ENCODE measurements around the gene AUTS2.

Gene AUTS2

GRCh38 chr7:70415179-70415972 is 817.1 kb downstream of the AUTS2 start:
- DNase-seq: no peak

- DNase-seq: no peak
Measured at GRCh38 chr7:70416347-70416985, 818.2 kb downstream of the AUTS2 start.

- DNase-seq: no peak
Measured at GRCh38 chr7:70416986-70417655, 818.8 kb downstream of the AUTS2 start.

- DNase-seq: no peak
Measured at GRCh38 chr7:70419526-70420380, 821.5 kb downstream of the AUTS2 start.

GRCh38 chr7:70420381-70420662 is 822.0 kb downstream of the AUTS2 start:
- no peak for DNase-seq

DNA sequence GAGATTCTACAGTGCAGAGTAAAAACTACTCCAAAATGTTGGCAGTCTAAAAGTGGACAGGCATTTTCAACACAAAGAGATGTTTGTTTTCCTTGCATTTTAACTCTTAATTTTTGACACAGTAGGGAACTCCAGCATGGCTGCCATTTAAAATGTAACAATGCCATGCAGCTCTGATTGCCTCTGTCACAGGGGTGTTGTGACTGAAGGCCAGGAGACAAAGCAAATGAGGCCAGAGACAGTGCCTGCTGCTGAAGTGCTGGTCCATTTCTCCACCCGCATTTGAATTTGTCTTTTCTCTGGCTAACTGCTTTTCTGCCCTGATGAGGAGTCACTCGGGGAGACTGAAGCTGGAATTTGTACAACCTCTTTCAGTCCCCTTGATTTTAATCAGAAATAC is 823.0 kb downstream of the AUTS2 start:
- DNase-seq: no peak

DNA sequence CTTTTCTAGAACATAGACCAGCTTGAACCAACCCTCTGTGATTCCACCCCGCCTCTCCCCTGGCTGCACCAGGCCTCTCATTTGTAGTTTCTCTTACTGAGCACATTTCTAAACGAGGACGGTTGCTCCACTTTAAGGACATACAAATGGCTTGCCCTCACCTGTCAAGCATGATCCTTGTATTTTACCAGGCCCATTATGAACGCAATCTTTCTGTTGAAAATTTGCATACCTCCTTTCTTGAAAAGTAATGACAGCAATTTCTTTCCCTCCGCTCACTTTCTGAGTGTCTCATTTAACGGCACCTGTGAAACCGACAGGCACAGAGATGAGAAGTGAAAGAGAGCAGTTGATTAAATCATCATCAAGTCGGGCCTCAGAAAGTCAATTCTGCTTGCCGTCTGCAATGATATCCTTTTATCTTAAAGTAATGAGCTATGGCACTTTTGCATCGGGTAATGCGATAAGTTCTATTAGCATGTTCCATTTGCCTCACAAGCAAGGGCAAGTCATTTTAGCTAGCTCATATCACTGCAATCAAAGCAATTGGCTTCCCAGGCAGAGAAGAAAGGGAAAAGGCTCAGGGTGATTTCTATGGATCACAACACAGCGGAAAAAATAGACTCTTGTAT is 828.1 kb downstream of the AUTS2 start:
- no peak for DNase-seq

- no peak for DNase-seq
Measured at GRCh38 chr7:70432567-70433001, 834.3 kb downstream of the AUTS2 start.

GRCh38 chr7:70434376-70434775 is 836.1 kb downstream of the AUTS2 start:
- no peak for DNase-seq

DNA sequence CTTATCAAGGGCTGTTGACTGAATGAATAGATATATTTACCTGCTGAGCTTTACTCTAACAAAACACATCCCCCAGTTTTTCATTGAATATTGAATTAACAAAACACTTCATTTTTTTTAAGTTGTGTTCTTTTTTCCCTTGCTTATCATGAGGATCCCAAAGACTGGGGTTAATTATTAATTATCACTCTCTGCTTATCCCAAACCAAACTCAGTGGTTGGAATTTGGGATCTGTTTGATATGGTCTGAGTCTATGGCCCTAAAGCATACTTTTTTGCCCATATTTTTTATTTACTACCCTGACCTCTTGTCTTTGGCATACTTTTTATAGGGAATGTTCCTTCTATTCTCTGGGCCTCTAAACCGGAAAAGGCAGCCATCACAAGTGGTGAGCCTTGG is 836.5 kb downstream of the AUTS2 start:
- DNase-seq: no peak

- DNase-seq: no peak
Measured at GRCh38 chr7:70435634-70436033, 837.4 kb downstream of the AUTS2 start.

GRCh38 chr7:70436790-70437350 is 838.6 kb downstream of the AUTS2 start:
- no peak for DNase-seq

- DNase-seq: no peak
Measured at GRCh38 chr7:70439651-70440050, 841.4 kb downstream of the AUTS2 start.

- no peak for DNase-seq
Measured at GRCh38 chr7:70446448-70447143, 848.3 kb downstream of the AUTS2 start.

- DNase-seq: no peak
Measured at GRCh38 chr7:70448312-70448906, 850.1 kb downstream of the AUTS2 start.

- DNase-seq: no peak
Measured at GRCh38 chr7:70450731-70451130, 852.5 kb downstream of the AUTS2 start.

- no peak for DNase-seq
Measured at GRCh38 chr7:70455925-70456324, 857.6 kb downstream of the AUTS2 start.

GRCh38 chr7:70456719-70457118 is 858.4 kb downstream of the AUTS2 start:
- no peak for DNase-seq

DNA sequence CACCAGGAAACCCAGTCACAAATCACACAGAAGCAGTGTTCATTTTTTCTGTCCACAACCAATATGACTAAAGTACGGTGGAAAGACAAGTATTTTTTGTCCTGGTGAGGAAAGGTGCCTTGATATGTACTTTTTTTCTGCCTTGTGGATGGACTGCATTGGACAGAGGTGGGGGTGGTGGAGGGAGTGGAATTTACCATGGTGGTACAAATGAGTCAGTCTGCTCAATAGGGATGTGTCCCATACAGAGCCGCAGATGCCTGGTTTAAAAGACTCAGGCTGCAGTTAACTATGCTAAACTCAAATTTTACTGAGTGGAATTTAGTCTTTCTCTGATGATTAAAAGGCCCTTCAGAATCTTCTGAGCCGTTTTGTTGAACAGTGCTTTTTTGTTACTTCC is 859.2 kb downstream of the AUTS2 start:
- DNase-seq: no peak

DNA sequence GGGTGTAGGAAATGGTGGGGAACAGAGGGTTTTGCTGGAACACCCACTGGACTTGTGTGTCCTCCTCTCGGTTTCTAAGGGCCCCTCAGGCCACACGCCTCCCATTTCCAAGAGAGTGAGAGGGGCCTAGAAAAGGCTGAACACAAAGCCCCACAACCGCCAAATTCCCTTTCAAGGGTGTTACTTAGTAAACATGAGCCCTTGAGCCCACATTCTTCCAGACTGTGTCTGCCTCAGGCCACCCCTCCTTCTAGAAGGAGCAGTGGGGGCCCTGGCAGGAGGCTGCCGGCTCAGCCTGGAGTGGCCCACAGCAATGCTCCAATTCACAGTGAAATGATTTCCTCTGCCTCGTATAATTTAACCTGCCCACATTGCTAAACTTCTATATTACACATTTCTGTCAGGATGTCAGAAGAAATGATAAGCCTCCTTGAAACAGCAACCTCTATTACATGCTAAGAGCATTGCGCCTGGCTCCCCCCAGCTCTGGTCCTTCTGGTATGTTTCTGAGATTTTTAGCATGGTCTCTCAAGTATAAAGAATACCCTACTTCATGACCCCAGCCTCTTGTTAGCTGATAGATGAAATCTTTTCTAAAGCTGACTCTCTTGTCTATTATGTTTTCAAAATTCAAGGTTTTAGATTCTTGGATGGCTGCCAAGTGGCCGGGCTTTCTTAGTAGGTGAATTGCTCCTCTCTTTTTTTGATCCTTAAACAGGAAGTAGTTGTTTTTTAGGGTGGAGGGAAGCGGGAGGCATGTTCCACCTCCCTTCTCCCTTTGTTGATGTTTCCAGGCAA is 859.8 kb downstream of the AUTS2 start:
- no peak for DNase-seq

- DNase-seq: no peak
Measured at GRCh38 chr7:70458745-70459144, 860.5 kb downstream of the AUTS2 start.
